GM12872 (cell line): Measurements from ENCODE around the gene HYKK.

Source experiments
- TF ChIP-seq, protein P1 (sequence below): IDR thresholded peaks from 3 replicates; pipeline ENCODE4 v1.5.1; 2011; ENCODE audit warnings: low read depth, mild to moderate bottlenecking, low read length, moderate library complexity; ENCODE audit not compliant: insufficient read depth

Gene HYKK

DNA sequence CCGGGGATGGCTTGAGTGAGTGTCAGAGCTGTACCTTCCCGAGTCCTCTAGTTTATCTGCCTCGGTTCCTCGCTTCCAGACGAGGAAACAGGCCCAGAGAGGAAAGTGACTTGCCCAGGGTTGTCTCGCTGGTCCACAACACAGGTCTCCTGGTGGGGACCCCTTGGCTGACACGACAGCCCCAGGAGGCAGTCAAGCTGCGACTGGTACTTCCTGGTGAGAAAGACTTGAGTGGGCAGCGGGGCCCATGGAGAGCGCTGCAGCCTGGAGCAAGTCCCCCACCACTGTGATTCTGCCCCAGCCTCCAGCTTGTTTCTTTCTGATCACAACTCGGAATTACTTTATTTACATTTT, 57.3 kb downstream of the HYKK start:
- TF ChIP-seq, protein P1, sequence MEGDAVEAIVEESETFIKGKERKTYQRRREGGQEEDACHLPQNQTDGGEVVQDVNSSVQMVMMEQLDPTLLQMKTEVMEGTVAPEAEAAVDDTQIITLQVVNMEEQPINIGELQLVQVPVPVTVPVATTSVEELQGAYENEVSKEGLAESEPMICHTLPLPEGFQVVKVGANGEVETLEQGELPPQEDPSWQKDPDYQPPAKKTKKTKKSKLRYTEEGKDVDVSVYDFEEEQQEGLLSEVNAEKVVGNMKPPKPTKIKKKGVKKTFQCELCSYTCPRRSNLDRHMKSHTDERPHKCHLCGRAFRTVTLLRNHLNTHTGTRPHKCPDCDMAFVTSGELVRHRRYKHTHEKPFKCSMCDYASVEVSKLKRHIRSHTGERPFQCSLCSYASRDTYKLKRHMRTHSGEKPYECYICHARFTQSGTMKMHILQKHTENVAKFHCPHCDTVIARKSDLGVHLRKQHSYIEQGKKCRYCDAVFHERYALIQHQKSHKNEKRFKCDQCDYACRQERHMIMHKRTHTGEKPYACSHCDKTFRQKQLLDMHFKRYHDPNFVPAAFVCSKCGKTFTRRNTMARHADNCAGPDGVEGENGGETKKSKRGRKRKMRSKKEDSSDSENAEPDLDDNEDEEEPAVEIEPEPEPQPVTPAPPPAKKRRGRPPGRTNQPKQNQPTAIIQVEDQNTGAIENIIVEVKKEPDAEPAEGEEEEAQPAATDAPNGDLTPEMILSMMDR = no peak

DNA sequence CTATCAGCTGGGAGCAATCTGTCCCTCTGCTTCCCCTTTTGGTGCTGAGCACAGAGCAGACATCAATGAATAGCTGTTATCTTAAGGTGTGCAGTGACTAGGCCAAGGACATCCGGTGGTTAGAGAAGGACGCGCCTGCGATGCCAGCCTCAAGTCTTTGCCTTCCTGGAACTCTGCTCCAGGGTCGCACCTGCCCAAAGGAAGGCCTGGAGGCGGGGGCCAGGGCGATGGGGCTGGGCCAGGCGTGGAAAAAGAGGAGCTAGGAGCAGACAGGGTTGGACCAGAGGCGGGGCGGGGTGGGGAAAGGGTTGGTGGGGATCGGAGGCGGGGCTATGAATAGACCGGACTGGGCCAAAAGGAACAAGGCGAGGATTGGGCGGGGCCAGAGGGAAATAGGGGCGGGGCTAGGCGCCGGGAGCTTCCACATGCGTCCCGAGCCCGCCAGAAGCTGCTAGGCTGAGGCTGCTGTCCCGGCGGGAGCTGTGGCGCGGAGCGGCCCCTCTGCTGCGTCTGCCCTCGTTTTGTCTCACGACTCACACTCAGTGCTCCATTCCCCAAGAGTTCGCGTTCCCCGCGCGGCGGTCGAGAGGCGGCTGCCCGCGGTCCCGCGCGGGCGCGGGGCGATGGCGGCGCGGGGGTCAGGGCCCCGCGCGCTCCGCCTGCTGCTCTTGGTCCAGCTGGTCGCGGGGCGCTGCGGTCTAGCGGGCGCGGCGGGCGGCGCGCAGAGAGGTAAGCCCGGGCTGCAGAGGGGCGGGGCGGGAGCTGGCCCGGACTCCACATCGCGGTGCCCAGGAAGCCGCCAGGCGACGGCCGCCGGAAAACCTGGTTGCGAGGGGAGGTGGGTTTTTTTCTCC, 57.9 kb downstream of the HYKK start, which contains the start of gene CHRNA5:
Gene CHRNA5 (plus strand): TSS at position 424 of the 854 bp plus-strand sequence. CDS start 200 bp downstream, at position 624.
- TF ChIP-seq, protein P1 = no peak

DNA sequence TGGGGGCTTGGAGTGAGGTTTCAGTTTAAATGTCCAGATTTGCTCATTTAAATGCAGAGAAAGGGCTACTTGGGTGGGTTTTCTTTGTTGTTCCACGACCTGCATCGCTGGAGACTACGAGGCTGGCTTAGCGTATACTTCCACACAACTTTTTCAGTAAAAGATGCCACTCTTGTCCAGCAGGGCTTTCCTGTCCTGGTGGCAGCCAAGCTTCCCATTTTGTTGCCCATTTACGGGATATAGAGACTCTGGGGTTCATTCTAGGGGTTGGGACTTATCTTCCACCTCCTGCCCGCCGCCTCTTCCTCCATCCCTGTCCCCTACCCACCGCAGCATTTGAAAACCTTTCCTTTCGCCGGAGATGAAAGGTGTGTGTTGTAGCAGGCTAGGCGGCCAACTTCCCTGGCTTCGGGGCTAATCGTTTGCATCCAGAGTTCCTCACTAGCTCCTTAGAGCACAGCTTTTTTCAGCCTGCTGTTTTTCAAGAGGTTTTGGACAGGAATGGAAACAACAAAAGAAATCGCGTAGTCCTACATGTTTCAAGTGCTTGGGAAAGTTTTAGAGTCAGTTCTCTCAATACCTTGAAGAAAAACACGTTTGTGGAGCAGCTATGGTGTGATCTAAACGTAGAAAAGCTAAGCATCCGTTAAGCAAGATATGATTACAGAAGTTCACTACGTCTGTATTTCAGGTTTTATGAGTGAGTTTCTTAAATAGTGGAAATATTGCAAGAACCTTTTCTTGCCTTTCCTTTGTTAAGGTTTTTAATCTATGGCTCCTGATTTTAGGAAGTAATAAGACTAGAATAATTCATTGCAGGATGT, 58.8 kb downstream of the HYKK start:
- TF ChIP-seq, protein P1 = peak; percentile 14; the same call in 1 of the 3 replicates

- TF ChIP-seq, protein P1 = no peak
Observed at GRCh38 chr15:78567531-78567930, 60.2 kb downstream of the HYKK start.

DNA sequence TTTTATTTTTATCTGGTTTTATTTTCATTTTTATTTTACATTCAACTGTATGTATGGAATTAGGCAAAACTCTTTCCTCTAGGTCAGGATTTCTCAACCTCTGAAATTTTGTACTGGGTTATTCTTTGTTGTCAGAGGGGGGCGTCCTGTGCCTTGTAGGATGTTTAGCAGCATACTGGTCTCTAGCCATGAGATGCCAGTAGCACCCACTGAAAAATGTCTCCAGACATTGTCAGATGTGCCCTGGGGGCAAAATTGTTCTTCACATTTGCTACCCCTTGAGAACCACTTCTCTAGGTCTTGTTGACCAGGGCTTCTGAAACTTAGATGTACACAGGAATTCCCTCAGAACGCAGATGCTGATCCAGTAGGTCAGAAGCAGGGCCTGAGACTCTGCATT, 63.3 kb downstream of the HYKK start:
- TF ChIP-seq, protein P1 = no peak

- TF ChIP-seq, protein P1 = no peak
Observed at GRCh38 chr15:78571382-78571781, 64.0 kb downstream of the HYKK start.

DNA sequence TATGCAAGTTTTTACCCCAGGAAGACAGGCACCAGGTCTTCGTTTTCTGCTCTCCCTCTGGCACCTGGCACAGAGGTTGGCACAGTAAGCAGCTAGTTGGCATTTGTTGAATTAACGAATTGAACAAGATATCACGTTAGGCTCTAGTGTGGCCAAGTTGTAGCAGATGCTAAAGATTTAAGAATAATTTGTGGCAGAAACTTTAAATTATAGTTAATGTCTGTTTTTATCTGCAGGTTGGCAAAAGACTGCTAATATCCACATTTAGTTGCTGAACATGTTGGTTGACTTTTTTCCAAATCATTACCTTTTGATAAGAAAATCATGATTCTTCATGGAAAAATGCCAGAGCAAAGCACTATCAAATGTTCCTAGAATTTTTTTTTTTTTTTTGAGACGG, 66.0 kb downstream of the HYKK start:
- TF ChIP-seq, protein P1 = no peak
